Activated T-cell treated with anti-CD3 and anti-CD28 coated beads for 4 hours (primary cell): ENCODE results near the gene PIGM.
"Not testable (repeated sequence)": the region's sequence is repeated elsewhere in the genome, so short reads cannot be mapped to it uniquely, and the experiment has no call there.

Experiments
- DNase-seq: peaks from one replicate; pipeline ENCODE4 v3.0.0-alpha.2; 2020

Gene PIGM

DNA sequence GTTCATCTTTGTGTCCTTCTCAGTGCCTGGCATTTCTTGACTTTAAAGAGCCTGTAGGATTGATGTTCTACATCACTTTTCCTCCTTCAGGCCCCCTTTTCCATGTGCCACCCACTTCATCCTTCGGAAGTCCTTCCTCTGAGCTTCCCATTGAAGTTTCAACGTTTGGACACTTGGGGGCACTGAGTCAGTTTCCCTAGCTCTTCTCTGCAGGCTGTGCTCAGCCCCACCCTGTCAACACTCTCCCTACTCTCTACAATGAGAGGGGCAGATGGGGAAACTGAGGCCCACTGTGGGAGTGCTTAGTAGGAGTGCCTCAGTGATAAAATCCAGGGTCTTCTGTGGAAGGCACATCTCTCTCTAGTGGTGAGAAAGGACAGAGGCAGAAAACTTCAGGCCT lies 26.3 kb upstream of the PIGM start:
- DNase-seq, result no peak

GRCh38 chr1:160056648-160057169 lies 24.9 kb upstream of the PIGM start:
- DNase-seq, result no peak

GRCh38 chr1:160053548-160054365 lies 22.0 kb upstream of the PIGM start:
- DNase-seq, result no peak

GRCh38 chr1:160052936-160053335 lies 21.1 kb upstream of the PIGM start:
- DNase-seq, result no peak

DNA sequence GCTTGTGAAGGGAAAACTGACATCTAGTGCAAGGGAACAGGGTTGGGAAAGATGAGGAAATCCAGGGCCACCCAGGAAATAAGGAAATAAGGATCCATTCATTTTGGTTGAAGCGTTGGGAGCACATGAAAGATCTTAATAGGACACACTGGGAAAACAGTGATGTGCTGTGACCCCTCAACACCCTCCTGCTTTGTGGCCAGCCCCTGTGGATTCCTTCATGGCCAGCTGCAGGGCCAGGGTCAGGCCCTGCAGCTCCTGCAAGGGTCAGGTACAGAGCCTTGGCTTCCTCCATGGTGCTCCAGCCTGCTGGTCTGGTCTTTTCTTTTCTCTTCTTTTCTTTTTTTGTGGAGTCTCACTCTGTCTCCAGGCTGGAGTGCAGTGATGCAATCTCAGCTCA lies 18.8 kb upstream of the PIGM start:
- DNase-seq, result no peak

- not testable (repeated sequence) for DNase-seq
Observed at GRCh38 chr1:160050182-160050581, 18.4 kb upstream of the PIGM start.

DNA sequence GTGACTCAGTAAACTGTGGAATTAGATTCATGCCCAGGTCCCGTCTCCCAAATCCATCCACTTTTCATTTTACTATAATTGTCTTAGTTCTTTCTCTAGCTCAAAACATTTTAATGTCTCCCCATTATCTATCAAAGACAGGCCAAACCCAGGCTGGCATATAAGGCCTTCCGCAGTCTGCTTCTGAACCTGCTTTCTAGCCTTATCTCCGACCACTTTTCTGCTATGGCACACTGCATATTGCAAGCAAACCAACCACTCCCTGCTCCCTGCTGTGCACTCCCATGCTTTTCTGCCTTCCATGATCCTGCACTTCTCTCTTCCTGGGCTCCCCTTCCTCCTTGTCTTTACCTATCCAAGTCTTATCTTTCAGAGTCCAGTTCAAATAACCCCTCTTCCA lies 17.3 kb upstream of the PIGM start:
- no peak for DNase-seq

- no peak for DNase-seq
Observed at GRCh38 chr1:160048335-160048734, 16.5 kb upstream of the PIGM start.

DNA sequence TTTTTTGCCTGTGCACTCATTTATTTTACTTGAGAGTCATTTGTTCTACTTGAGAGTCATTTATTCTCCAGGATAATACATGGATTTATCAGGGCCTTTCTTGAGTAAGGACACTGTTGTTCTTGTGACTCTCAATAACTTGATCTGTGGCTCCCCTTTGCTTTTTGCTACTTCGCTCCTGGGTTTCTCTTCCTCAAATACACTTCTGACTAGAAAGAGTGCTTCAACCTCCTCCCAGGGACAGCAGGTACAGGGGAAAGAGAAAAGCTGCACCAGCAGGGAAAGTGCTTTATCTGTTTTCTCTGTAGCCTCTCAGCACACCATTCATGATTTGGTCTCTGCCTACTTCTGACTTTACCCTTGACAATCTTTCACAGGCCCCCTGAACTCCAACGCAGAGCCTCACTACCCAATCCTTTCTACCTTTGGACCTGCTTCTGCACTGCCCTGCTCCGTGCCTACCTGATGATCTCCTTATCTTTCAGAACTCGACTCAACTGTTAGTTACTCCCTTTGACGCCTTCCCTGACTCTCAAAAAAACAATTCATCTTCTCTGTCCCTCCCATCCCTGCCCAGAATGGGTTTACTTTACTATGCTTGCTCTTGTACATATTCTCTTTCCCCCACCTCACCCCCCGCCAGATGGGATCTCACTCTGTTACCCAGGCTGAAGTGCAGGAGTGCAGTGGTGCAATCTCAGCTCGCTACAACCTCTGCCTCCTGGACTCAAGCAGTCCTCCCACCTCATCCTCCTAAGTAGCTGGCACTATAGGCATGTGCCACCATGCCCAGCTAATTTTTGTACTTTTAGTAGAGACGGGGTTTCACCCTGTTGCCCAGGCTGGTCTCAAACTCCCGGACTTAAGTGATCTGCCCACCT lies 15.6 kb upstream of the PIGM start:
- no peak for DNase-seq

GRCh38 chr1:160046494-160047110 lies 14.8 kb upstream of the PIGM start:
- peak; percentile 18 for DNase-seq

DNA sequence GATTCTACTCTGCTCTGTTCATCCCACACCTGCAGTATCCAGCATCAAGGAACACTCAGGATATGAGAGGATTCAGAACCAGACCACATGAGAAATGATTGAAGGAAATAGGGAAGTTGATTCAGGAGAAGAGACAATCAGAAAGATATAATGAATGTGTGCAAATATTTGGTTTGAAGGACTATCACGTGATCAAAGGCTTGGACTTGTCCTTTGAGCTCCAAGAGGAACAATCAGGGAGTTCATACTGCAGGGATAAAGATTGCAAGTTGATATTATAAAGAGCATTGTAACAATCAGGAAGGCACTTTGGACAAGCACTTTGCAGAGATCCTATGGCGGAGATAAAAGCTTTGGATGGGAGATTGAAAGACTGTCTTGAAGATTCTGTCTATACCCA lies 13.9 kb upstream of the PIGM start:
- DNase-seq, result no peak

DNA sequence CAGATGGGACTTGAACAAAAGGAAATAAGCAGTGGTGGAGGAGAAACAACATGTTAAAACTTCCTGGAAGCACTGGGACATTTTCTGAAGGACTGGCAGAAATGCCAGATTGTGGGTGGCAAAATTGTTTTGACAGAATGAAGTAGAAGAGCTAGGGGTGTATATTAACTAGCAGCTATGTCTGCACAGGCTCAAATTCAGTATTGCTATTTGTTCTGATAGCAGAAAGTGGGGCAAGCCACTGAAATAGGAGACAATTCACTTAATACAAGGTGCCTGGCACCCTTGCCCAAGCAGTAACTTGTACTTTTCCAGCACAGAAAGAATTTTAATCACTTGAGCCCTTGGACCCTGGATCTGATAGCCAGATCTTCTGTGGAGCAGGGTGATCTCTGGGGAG lies 11.8 kb upstream of the PIGM start:
- DNase-seq, result no peak

- no peak for DNase-seq
Observed at GRCh38 chr1:160040476-160040875, 8.7 kb upstream of the PIGM start.

- no peak for DNase-seq
Observed at GRCh38 chr1:160032165-160032820, 503 bp upstream of the PIGM start.

GRCh38 chr1:160030657-160031364 lies 979 bp downstream of the PIGM start:
- no peak for DNase-seq

GRCh38 chr1:160028426-160028825 lies 3.4 kb downstream of the PIGM start:
- DNase-seq, result no peak

- DNase-seq, result no peak
Observed at GRCh38 chr1:160025314-160025713, 6.5 kb downstream of the PIGM start.

- DNase-seq, result no peak
Observed at GRCh38 chr1:160024195-160024905, 7.4 kb downstream of the PIGM start.

GRCh38 chr1:160022330-160023310 lies 9.2 kb downstream of the PIGM start:
- no peak for DNase-seq

- no peak for DNase-seq
Observed at GRCh38 chr1:160021376-160022074, 10.3 kb downstream of the PIGM start.
